K562 (cell line): ENCODE results near the gene RIMS3. TPM values are rescaled to one million over a fixed set of nuclear protein-coding genes. Genes with fewer than 3 reads are reported as not detected.

Experiments
- ATF7 ChIP-seq: fragments of 450-650 bp; IDR thresholded peaks from 2 replicates; pipeline ENCODE4 v1.7.1; 2014; ENCODE audit warnings: mild to moderate bottlenecking, moderate library complexity
- CBFA2T2 ChIP-seq: fragments of 450-650 bp; conservative IDR thresholded peaks from 2 replicates; pipeline ENCODE4 v1.6.1; 2017; ENCODE audit warnings: mild to moderate bottlenecking
- CBX1 ChIP-seq: sonication (generic); IDR thresholded peaks from 2 replicates; pipeline ENCODE4 v1.6.1; 2016; ENCODE audit warnings: antibody characterized with exemption, low read depth, mild to moderate bottlenecking
- GATAD2B ChIP-seq: fragments of 450-650 bp; IDR thresholded peaks from 2 replicates; pipeline ENCODE4 v1.6.1; 2017; ENCODE audit warnings: mild to moderate bottlenecking, borderline replicate concordance
- GTF3C2 ChIP-seq: IDR thresholded peaks from 3 replicates; pipeline ENCODE4 v1.6.1; 2011; ENCODE audit warnings: borderline replicate concordance, mild to moderate bottlenecking, moderate library complexity; ENCODE audit not compliant: insufficient read length; ENCODE audit errors: extremely low read depth
- HNRNPLL ChIP-seq: fragments of 200-400 bp; formaldehyde crosslinking; IDR thresholded peaks from 2 replicates; pipeline ENCODE4 v1.6.1; 2017; ENCODE audit warnings: low read length, low read depth, mild to moderate bottlenecking; ENCODE audit not compliant: poor library complexity, severe bottlenecking
- NKRF ChIP-seq: fragments of 450-650 bp; IDR thresholded peaks from 2 replicates; pipeline ENCODE4 v1.6.1; 2016; ENCODE audit warnings: borderline replicate concordance
- PRDM10 ChIP-seq: fragments of 450-650 bp; IDR thresholded peaks from 2 replicates; pipeline ENCODE4 v1.6.1; 2018; ENCODE audit not compliant: partially characterized antibody
- SIX5 ChIP-seq, 2 experiments: IDR thresholded peaks; 2 replicates each; pipeline ENCODE4 v1.6.1; 2011; ENCODE audit warnings: low read length in 2 of 2, borderline replicate concordance in 1 of 2, low read depth in 1 of 2, mild to moderate bottlenecking in 1 of 2, moderate library complexity in 1 of 2; ENCODE audit not compliant: insufficient read depth in 1 of 2
- SNRNP70 ChIP-seq: fragments of 200-400 bp; formaldehyde crosslinking; optimal IDR thresholded peaks from 2 replicates; pipeline ENCODE3; 2017; ENCODE audit warnings: low read depth, low read length
- SRSF1 ChIP-seq: fragments of 200-400 bp; formaldehyde crosslinking; IDR thresholded peaks from 2 replicates; pipeline ENCODE4 v1.6.1; 2017; ENCODE audit warnings: mild to moderate bottlenecking, low read depth, low read length, moderate library complexity
- TOE1 ChIP-seq, 2 experiments: fragments of 450-650 bp in 1 of 2; sonication (generic) in 1 of 2; formaldehyde crosslinking in 1 of 2; IDR thresholded peaks; 2 replicates each; pipeline versions ENCODE4 v1.7.1 to v1.8.0; 2016 to 2022; ENCODE audit warnings: borderline replicate concordance in 2 of 2, mild to moderate bottlenecking in 2 of 2, antibody characterized with exemption in 1 of 2, inconsistent platforms in 1 of 2, low read depth in 1 of 2, missing genetic modification reagents in 1 of 2, moderate library complexity in 1 of 2
- ZBTB2 ChIP-seq: fragments of 450-650 bp; IDR thresholded peaks from 2 replicates; pipeline ENCODE4 v1.6.1; 2016; ENCODE audit warnings: antibody characterized with exemption
- ZNF586 ChIP-seq: fragments of 450-650 bp; formaldehyde crosslinking; conservative IDR thresholded peaks from 2 replicates; pipeline ENCODE4 v1.4.0; 2020; ENCODE audit warnings: mild to moderate bottlenecking, moderate library complexity
- polyA plus RNA-seq, 8 experiments: library from polyadenylated mRNA; depleted of rRNA in 4 of 8; stranded (reverse) in 5 of 8; unstranded in 3 of 8; fragments of >200 nt; fragmentation: Nextera tagmentation in 2 of 8; fragmentation: Illumina TruSeq in 1 of 8; extraction: Ambion mirVana in 2 of 8; extraction: Trizol in 1 of 8; gene quantifications; 2 replicates each; pipeline versions ENCODE4 v1.2.1 to v1.2.3, GENCODE V29; 2011 to 2014; ENCODE audit warnings: inconsistent platforms in 1 of 8, missing spikeins in 1 of 8
- total RNA-seq, 7 experiments: library from RNA; depleted of rRNA in 6 of 7; stranded (reverse); fragments of >200 nt in 6 of 7; fragmentation: Illumina TruSeq in 2 of 7; extraction: Trizol in 2 of 7; gene quantifications; 2 replicates each; pipeline versions ENCODE4 v1.2.1 to v1.2.3, GENCODE V29; 2011 to 2021; ENCODE audit warnings: low replicate concordance in 1 of 7

RIMS3 gene
- total and polyA plus RNA-seq, 9 of the 15 experiments (the other 6 are each of a cell fraction or from before 2014, with no cell fraction given): 0.06 to 1.2 (median 0.59) TPM

GRCh38 chr1:40691538-40692428 lies 26.3 kb upstream of the RIMS3 start, which contains the start of gene NFYC (continued):
- TF ChIP-seq GTF3C2 (no peak), NKRF (peak; percentile 7; the same call in 1 of the 2 replicates), ZBTB2 (peak; percentile 91), CBX1 (peak; percentile 97), TOE1 (IDR thresholded peaks at IDR 0.05; ENCODE audit: borderline replicate concordance) (peak; percentile 77; the same call in 1 of the 2 replicates), TOE1 (CRISPR knock-in tag; IDR thresholded peaks at IDR 0.05; ENCODE audit: borderline replicate concordance, low read depth) (no peak; the same call in 1 of the 2 replicates), GATAD2B (peak; percentile 37), SRSF1 (peak; percentile 95), CBFA2T2 (peak; percentile 51), PRDM10 (peak; percentile 25), ZNF586 (CRISPR knock-in tag) (no peak), HNRNPLL (peak; percentile 75), ATF7 (peak; percentile 91), SIX5 (IDR thresholded peaks at IDR 0.05; ENCODE audit: borderline replicate concordance in 1 of 2, insufficient read depth in 1 of 2, low read depth in 1 of 2, low read length in 2 of 2) (no peak), SNRNP70 (no peak)
